SH-SY5Y (cell line): ENCODE results near the gene OR2A25.

Source experiments
- GATA2 ChIP-seq: IDR thresholded peaks from 2 replicates; pipeline ENCODE4 v1.6.1; 2011; ENCODE audit warnings: mild to moderate bottlenecking, low read depth, low read length
- GATA3 ChIP-seq: IDR thresholded peaks from 2 replicates; pipeline ENCODE4 v1.6.1; 2011; ENCODE audit warnings: low read depth, mild to moderate bottlenecking, low read length, moderate library complexity

OR2A25 gene

DNA sequence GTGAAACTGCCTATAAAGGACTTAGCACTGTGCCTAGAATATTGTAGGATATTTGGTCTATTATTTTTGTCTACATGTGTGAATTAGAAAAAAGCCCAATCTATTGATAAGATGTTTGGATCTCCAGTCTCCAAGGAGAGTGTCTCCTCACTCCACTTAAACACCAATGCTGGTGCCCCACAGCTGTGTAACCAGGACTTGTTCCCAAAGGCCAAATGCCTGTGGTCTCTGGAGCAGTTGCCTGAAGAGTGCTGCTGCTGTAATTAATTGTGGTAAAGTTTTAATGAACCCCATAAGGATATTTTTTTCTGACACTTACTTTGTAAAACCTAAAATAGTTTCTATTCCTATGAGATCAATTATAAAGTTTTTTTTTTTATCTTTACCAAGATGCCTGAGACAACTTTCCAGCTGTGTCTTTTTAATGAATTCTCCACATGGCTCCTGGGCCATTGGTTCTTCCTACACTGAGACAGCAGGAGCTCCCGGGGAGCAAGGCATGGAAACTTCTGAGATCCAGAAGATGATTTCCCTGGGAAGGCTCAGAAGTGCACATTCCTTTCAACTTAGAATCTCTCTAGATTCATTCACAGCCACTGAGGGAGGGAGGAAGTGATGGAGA is 32.1 kb upstream of the OR2A25 start:
- TF ChIP-seq GATA2 = no peak

- TF ChIP-seq GATA2 (no peak), GATA3 (no peak)
These were observed 30.7 kb upstream of the OR2A25 start for GRCh38 chr7:144038887-144039286.

- TF ChIP-seq GATA2 (no peak), GATA3 (no peak)
These were observed 21.0 kb upstream of the OR2A25 start, which contains the start of gene OR2A5 for GRCh38 chr7:144048648-144049047. TSS of gene OR2A5 (plus strand) at chr7:144048948. CDS start at chr7:144050402, 1,454 bp downstream.

DNA sequence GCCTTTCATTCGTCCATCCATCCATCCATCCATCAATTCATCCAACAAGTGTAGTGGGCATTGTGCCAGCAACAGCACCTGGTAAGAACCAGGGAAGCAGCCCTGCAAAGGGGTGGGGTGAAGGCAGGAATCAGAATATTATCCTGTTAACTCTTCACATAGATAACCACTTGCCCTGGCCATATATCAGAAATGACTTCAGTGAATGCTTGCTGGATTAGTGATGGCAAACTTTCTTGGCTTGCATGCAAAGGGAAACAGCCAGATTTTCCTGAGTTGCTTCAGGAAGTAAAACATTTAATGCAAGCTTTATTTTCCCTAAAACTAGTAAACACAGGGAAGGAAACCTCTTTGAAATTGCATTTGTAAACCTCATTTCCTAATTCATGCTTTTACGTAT is 20.1 kb upstream of the OR2A25 start:
- TF ChIP-seq GATA3 = no peak
- no peak for TF ChIP-seq GATA2

DNA sequence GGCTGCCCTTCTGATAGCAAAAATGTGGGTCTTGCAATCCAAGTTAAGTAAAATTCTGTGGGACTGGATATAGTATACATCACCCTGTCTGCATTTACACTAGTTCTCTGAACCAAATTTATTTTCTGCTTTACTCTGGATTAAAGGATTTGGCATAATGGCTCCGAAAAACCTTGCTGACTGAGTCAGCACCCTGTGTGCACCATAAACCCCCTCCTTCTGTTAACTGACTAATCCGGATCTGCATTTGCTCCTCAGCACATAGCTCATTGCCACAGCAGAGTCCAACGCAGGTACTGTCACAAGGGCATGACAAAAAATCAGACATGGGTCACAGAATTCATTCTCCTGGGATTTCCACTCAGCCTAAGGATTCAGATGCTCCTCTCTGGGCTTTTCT is 19.5 kb upstream of the OR2A25 start:
- TF ChIP-seq GATA2 (no peak), GATA3 (no peak)

- TF ChIP-seq GATA3 (no peak), GATA2 (no peak)
These were observed 11.7 kb upstream of the OR2A25 start for GRCh38 chr7:144057954-144058353.

DNA sequence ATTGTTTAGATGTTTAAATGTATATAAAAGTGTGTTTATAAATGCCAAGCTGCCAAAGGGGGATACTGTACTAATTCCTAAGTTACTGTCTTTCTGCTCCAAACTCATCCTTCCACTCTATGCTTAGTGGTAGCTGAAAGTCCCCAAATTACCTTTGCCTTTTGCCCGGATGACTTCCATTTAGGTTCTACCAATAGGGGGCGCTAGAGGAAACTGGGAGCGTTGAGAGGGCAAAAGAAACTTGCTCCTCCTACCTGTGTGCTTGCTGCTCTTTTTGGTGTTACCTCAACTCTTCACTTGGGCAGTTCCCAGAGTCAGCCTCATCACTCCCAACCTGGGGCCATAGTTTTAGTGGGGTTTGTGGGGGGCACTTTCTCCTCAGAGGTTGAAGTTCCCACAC is 5.9 kb upstream of the OR2A25 start:
- no peak for TF ChIP-seq GATA2
- no peak for TF ChIP-seq GATA3

GRCh38 chr7:144069953-144070352 is 342 bp downstream of the OR2A25 start:
- TF ChIP-seq GATA3 (no peak), GATA2 (no peak)

GRCh38 chr7:144074374-144074773 is 4.8 kb downstream of the OR2A25 start:
- TF ChIP-seq GATA3 = no peak
- TF ChIP-seq GATA2 = no peak

GRCh38 chr7:144085978-144086377 is 16.4 kb downstream of the OR2A25 start, which contains the start of gene OR2A12:
TSS of gene OR2A12 (plus strand) at chr7:144086278. CDS start at chr7:144095108, 8,830 bp downstream.
- TF ChIP-seq GATA3 (no peak), GATA2 (no peak)

- no peak for TF ChIP-seq GATA2
- TF ChIP-seq GATA3 = no peak
These were observed 17.1 kb downstream of the OR2A25 start for GRCh38 chr7:144086730-144087129.

DNA sequence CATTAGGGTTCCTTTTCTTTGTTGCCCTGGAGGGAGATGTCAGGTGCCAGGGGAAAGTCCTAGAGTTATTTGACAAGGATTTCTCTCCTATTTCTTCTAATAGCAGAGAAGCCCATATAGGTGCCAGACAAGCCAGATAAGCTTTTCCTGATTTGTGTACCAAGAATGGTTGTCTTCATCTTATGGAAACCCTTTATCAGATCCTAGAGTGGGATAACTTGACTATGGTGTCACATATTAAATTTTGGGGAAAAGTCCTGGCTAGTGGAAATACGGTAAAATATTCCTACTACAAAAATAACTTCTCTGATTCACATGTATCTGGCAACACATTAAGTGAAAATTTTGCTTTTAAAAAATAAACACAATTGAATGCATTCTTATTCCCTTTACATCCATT is 17.6 kb downstream of the OR2A25 start:
- TF ChIP-seq GATA3 (no peak), GATA2 (no peak)

- TF ChIP-seq GATA2 (no peak), GATA3 (no peak)
These were observed 21.1 kb downstream of the OR2A25 start for GRCh38 chr7:144090667-144091066.

GRCh38 chr7:144098776-144099175 is 29.2 kb downstream of the OR2A25 start:
- TF ChIP-seq GATA3 (no peak), GATA2 (no peak)

DNA sequence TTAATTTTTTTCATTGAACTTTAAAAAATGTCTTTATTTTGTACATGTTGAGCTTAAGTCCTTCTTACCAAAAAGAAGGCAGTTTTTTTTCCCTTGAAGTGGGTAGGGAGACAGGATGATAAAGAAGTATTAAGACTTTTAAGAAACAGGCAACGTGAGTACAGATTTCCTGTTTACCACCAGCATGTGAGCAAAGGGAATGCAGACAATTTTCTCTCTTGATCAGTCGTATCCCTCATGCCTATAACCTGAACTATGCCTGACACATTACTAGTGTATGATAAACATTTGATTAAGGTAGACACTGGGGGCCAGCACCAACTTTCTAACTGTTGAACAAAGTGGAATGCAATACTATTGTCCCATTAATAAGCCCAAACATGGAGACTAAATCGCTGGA is 31.0 kb downstream of the OR2A25 start:
- TF ChIP-seq GATA3 (no peak), GATA2 (no peak)

- no peak for TF ChIP-seq GATA3
- no peak for TF ChIP-seq GATA2
These were observed 32.4 kb downstream of the OR2A25 start for GRCh38 chr7:144102041-144102440.

DNA sequence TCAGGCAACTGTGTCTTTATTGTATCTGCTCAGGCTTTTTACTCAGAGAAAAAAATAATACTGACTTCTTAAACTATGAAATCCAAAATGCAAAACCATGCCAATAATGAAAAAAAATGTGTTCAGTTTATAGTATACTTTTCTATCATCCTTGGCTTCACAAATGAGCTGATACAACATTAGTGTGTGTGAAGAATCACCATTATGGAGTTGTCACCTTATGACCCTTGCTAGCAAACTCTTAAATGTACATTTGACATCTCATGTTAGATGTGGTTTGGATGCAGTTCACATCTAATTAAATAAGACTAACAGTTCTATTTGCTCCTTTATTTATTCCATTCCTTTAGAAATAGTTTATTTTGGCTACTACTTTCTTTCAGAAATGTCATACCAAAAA is 35.6 kb downstream of the OR2A25 start:
- TF ChIP-seq GATA2 (no peak), GATA3 (no peak)
